GM20431 (cell line): ENCODE data around the gene PLXNB3.
"Not testable (repeated sequence)": the region's sequence is repeated elsewhere in the genome, so short reads cannot be mapped to it uniquely, and the experiment has no call there.

ENCODE experiments used
- in situ Hi-C: fragments of 300-500 bp; cut with MseI, MboI; formaldehyde crosslinking; loops from one replicate; pipeline ENCODE4 v1.15.0; 2020; ENCODE audit warnings: low sequenced_read_pairs; ENCODE audit not compliant: unreplicated experiment

Gene PLXNB3

GRCh38 chrX:153806999-153807575 lies 43.0 kb downstream of the PLXNB3 start:
- in situ Hi-C loops = no loop called here

GRCh38 chrX:153807976-153808375 lies 43.9 kb downstream of the PLXNB3 start:
- in situ Hi-C loops = no loop called here

- in situ Hi-C loops = no loop called here
Observed at GRCh38 chrX:153812220-153812619, 48.2 kb downstream of the PLXNB3 start.

- in situ Hi-C loops = no loop called here
Observed at GRCh38 chrX:153813161-153813560, 49.1 kb downstream of the PLXNB3 start.

- in situ Hi-C loops = no loop called here
Observed at GRCh38 chrX:153814591-153815315, 50.7 kb downstream of the PLXNB3 start.

GRCh38 chrX:153816831-153817690 lies 53.0 kb downstream of the PLXNB3 start:
- in situ Hi-C loops = no loop called here

GRCh38 chrX:153818064-153818463 lies 54.0 kb downstream of the PLXNB3 start:
- in situ Hi-C loops = not testable (repeated sequence)

GRCh38 chrX:153818571-153819383 lies 54.7 kb downstream of the PLXNB3 start:
- in situ Hi-C loops = no loop called here

- in situ Hi-C loops = no loop called here
Observed at GRCh38 chrX:153819384-153820040, 55.5 kb downstream of the PLXNB3 start.

GRCh38 chrX:153820601-153821000 lies 56.6 kb downstream of the PLXNB3 start:
- in situ Hi-C loops = no loop called here

GRCh38 chrX:153821066-153821465 lies 57.0 kb downstream of the PLXNB3 start:
- in situ Hi-C loops = no loop called here

- in situ Hi-C loops = no loop called here
Observed at GRCh38 chrX:153824348-153824747, 60.3 kb downstream of the PLXNB3 start.

GRCh38 chrX:153825042-153825441 lies 61.0 kb downstream of the PLXNB3 start:
- in situ Hi-C loops = no loop called here
